Upper lobe of left lung (tissue), 6 donors: ENCODE data around the gene CEP95. TPM values are rescaled to one million over a fixed set of nuclear protein-coding genes. Genes with fewer than 3 reads are reported as not detected.
A peak's percentile ranks its signal among the peaks of the same experiment; 100 is the strongest.

Experiments
- ATAC-seq, 2 donors: fragments of 200-7000 bp; cut with Tn5 transposase; one replicate each; pipeline ENCODE4 v1.9.1; 2022; ENCODE audit warnings: mild to moderate bottlenecking in 2 of 2, moderate library complexity in 2 of 2; ENCODE audit not compliant: low FRiP score in 2 of 2
- DNase-seq, 2 donors: peaks; one replicate each; pipeline ENCODE4 v3.0.0-alpha.2; 2019 to 2020
- H3K27ac ChIP-seq, 4 donors: fragments of 200-600 bp; sonication (generic); one replicate each; pipeline ENCODE4 v1.5.1; 2016 to 2019
- H3K27me3 ChIP-seq, 4 donors: fragments of 200-600 bp; sonication (generic); one replicate each; pipeline ENCODE4 v1.5.1; 2017 to 2019
- H3K36me3 ChIP-seq, 4 donors: fragments of 200-600 bp; sonication (generic); one replicate each; pipeline ENCODE4 v1.5.1; 2016 to 2019
- H3K4me1 ChIP-seq, 4 donors: fragments of 200-600 bp; sonication (generic); one replicate each; pipeline ENCODE4 v1.5.1; 2018 to 2019
- H3K4me3 ChIP-seq, 4 donors: fragments of 200-600 bp; sonication (generic); one replicate each; pipeline ENCODE4 v1.5.1; 2017 to 2019; ENCODE audit warnings: mild to moderate bottlenecking in 2 of 4, moderate library complexity in 1 of 4
- H3K9me3 ChIP-seq, 4 donors: fragments of 200-600 bp; sonication (generic); one replicate each; pipeline ENCODE4 v1.5.1; 2018 to 2019
- CTCF ChIP-seq, 6 experiments: fragments of 450-650 bp in 4 of 6; fragments of 200-600 bp in 2 of 6; sonication (generic) in 2 of 6; IDR thresholded peaks; one replicate each; pipeline ENCODE4 v1.5.1; 2016 to 2019; ENCODE audit warnings: antibody characterized with exemption in 6 of 6
- EP300 ChIP-seq, 4 donors: sonication (generic); formaldehyde crosslinking; IDR thresholded peaks; one replicate each; pipeline ENCODE4 v1.5.1; 2017; ENCODE audit warnings: antibody characterized with exemption in 4 of 4, control low read depth in 2 of 4
- POLR2A ChIP-seq, 4 donors: fragments of 450-650 bp; IDR thresholded peaks; one replicate each; pipeline ENCODE4 v1.5.1; 2016 to 2017; ENCODE audit warnings: antibody characterized with exemption in 4 of 4, mild to moderate bottlenecking in 2 of 4
- POLR2AphosphoS5 ChIP-seq, 2 donors: sonication (generic); formaldehyde crosslinking; IDR thresholded peaks; one replicate each; pipeline ENCODE4 v1.5.1; 2017; ENCODE audit warnings: antibody characterized with exemption in 2 of 2
- WGBS, 2 donors: methylation state at CpG; one replicate each; pipeline ENCODE4 v1.1.5; 2017 to 2018; 5-methylcytosine and 5-hydroxymethylcytosine counted together
- total RNA-seq, 6 donors: library from RNA; depleted of rRNA in 4 of 6; stranded (reverse); fragments of >200 nt in 4 of 6; gene quantifications; one replicate each; pipeline versions ENCODE4 v1.1.0 to v1.2.1, GENCODE V29; 2016 to 2021
- donor health status: DM: no; HTN: no; CAD: no; lungs with moderate emphysema.
- donor health status: DM: no; HTN: yes; CAD: no; lungs with severe emphysema.

The CEP95 gene
- total RNA-seq, 6 donors from 2014 or later, result 24.3 to 168 (median 35.7) TPM

- H3K4me1 ChIP-seq, result peaks cover 0 to 4% (median 0%) of the 10 kb centered on the region in 4 donors
- ATAC-seq (no peak), DNase-seq (no peak)
- H3K9me3 ChIP-seq, result no peaks in the 10 kb centered on the region
- H3K27me3 ChIP-seq, result no peaks in the 10 kb centered on the region
- no peak overlapping the region for H3K4me3 ChIP-seq
- no peak overlapping the region for H3K27ac ChIP-seq
- 86 to 92% methylated on average over 4 to 5 of the region's 5 CpGs for WGBS, 2 donors
- TF ChIP-seq POLR2AphosphoS5 (IDR thresholded peaks at IDR 0.05), result no peak
- TF ChIP-seq POLR2A (IDR thresholded peaks at IDR 0.05), result no peak
- no peak for TF ChIP-seq CTCF (IDR thresholded peaks at IDR 0.05)
- H3K36me3 ChIP-seq, result peaks cover 10 to 84% (median 26%) of the 10 kb centered on the region in 4 donors
Measured at GRCh38 chr17:64540118-64540776, 33.5 kb downstream of the CEP95 start.

GRCh38 chr17:64544742-64545141 lies 38.0 kb downstream of the CEP95 start:
- Histone ChIP-seq H3K4me1 (no peaks in the 10 kb centered on the region), H3K4me3 (no peak overlapping the region), H3K27ac (no peak overlapping the region), H3K9me3 (no peaks in the 10 kb centered on the region), H3K27me3 (no peaks in the 10 kb centered on the region), H3K36me3 (peaks cover 9 to 89% (median 45%) of the 10 kb centered on the region in 4 donors)
- TF ChIP-seq CTCF (IDR thresholded peaks at IDR 0.05) (no peak), POLR2A (IDR thresholded peaks at IDR 0.05) (no peak), POLR2AphosphoS5 (IDR thresholded peaks at IDR 0.05) (no peak), EP300 (IDR thresholded peaks at IDR 0.05) (no peak)
- 92 to 97% methylated on average over 2 of the region's 2 CpGs for WGBS, 2 donors
- DNase-seq, result no peak
- no peak for ATAC-seq

GRCh38 chr17:64546716-64547115 lies 39.9 kb downstream of the CEP95 start:
- no peaks in the 10 kb centered on the region for H3K27me3 ChIP-seq
- DNase-seq, result no peak
- no peak for ATAC-seq
- H3K36me3 ChIP-seq, result peaks cover 16 to 96% (median 54%) of the 10 kb centered on the region in 4 donors
- H3K4me1 ChIP-seq, result no peaks in the 10 kb centered on the region
- H3K9me3 ChIP-seq, result no peaks in the 10 kb centered on the region
- H3K4me3 ChIP-seq, result no peak overlapping the region
- no peak overlapping the region for H3K27ac ChIP-seq
- 91 to 94% methylated on average over 7 of the region's 7 CpGs for WGBS, 2 donors
- TF ChIP-seq POLR2A (IDR thresholded peaks at IDR 0.05), result no peak
- TF ChIP-seq EP300 (IDR thresholded peaks at IDR 0.05), result no peak
- no peak for TF ChIP-seq CTCF (IDR thresholded peaks at IDR 0.05)
- TF ChIP-seq POLR2AphosphoS5 (IDR thresholded peaks at IDR 0.05), result no peak

- ATAC-seq, result no peak
- no peak for TF ChIP-seq POLR2AphosphoS5 (IDR thresholded peaks at IDR 0.05)
- no peak for TF ChIP-seq CTCF (IDR thresholded peaks at IDR 0.05)
- TF ChIP-seq POLR2A (IDR thresholded peaks at IDR 0.05), result no peak
- no peak for TF ChIP-seq EP300 (IDR thresholded peaks at IDR 0.05)
- Histone ChIP-seq H3K36me3 (peaks cover 16 to 97% (median 52%) of the 10 kb centered on the region in 4 donors), H3K27ac (no peak overlapping the region), H3K27me3 (no peaks in the 10 kb centered on the region), H3K4me1 (no peaks in the 10 kb centered on the region), H3K4me3 (no peak overlapping the region), H3K9me3 (no peaks in the 10 kb centered on the region)
- WGBS, 2 donors, result 84 to 88% methylated on average over 10 of the region's 10 CpGs
- peak in 1 of 2 donors; percentile 35 for DNase-seq
Measured at GRCh38 chr17:64547319-64547718, 40.5 kb downstream of the CEP95 start.

- no peak overlapping the region for H3K27ac ChIP-seq
- ATAC-seq (no peak), DNase-seq (no peak)
- no peaks in the 10 kb centered on the region for H3K9me3 ChIP-seq
- H3K27me3 ChIP-seq, result no peaks in the 10 kb centered on the region
- H3K4me3 ChIP-seq, result no peak overlapping the region
- no peaks in the 10 kb centered on the region for H3K4me1 ChIP-seq
- TF ChIP-seq CTCF (IDR thresholded peaks at IDR 0.05), result no peak
- TF ChIP-seq POLR2A (IDR thresholded peaks at IDR 0.05), result no peak
- TF ChIP-seq EP300 (IDR thresholded peaks at IDR 0.05), result no peak
- TF ChIP-seq POLR2AphosphoS5 (IDR thresholded peaks at IDR 0.05), result no peak
- 90 to 94% methylated on average over 5 of the region's 5 CpGs for WGBS, 2 donors
- H3K36me3 ChIP-seq, result peaks cover 20 to 96% (median 50%) of the 10 kb centered on the region in 4 donors
Measured at GRCh38 chr17:64551461-64551860, 44.7 kb downstream of the CEP95 start.
